B cell (primary cell): Measurements from ENCODE around the gene FAM83G.

ENCODE experiments used
- EZH2 ChIP-seq: IDR thresholded peaks from 2 replicates; pipeline ENCODE4 v1.6.1; 2012; ENCODE audit warnings: borderline replicate concordance, low read depth, mild to moderate bottlenecking, moderate library complexity, low read length; ENCODE audit not compliant: insufficient read depth, poor library complexity, severe bottlenecking
- TF ChIP-seq, protein P1 (sequence below): fragments of 200-600 bp; IDR thresholded peaks from one replicate; pipeline ENCODE4 v1.8.0; 2022; ENCODE audit warnings: antibody characterized with exemption, mild to moderate bottlenecking

DNA sequence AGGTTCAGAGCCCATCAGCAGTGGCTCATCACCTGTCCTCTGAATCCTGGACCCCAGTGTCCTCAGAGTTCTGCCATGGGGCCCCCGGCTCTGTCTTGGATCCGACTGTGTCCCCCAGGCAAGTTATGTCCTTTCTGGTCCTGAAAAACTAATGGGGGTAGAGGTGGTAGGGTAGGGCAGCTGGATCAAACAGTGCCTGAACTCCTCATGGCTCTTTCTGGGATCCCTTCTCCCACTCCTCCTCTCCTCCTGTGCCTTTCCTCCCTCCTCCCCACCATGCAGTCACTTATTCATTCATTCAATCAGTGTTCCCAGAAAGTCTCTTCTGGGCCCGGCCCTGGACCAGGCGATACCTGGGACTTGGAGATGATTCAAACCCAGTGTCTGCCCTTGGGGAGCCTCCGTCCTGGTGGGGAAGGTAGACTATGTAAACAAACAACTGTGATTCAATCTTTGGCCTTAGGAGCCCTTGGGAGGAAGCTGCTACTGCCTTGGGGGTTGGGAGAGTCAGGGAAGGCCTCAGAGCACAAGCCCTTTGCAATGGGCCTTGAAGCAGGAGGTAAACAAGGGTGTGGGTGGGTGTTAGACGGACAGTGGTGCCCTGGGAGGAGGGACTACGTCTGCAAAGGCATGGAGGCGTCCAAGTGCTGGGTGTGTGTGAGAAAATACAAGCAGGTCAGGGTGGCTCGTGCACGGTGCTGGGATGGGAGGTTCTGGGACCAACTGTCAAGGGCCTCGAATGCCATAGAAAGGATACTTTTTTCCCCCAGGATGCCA, 6.4 kb upstream of the FAM83G start:
- TF ChIP-seq, protein P1, sequence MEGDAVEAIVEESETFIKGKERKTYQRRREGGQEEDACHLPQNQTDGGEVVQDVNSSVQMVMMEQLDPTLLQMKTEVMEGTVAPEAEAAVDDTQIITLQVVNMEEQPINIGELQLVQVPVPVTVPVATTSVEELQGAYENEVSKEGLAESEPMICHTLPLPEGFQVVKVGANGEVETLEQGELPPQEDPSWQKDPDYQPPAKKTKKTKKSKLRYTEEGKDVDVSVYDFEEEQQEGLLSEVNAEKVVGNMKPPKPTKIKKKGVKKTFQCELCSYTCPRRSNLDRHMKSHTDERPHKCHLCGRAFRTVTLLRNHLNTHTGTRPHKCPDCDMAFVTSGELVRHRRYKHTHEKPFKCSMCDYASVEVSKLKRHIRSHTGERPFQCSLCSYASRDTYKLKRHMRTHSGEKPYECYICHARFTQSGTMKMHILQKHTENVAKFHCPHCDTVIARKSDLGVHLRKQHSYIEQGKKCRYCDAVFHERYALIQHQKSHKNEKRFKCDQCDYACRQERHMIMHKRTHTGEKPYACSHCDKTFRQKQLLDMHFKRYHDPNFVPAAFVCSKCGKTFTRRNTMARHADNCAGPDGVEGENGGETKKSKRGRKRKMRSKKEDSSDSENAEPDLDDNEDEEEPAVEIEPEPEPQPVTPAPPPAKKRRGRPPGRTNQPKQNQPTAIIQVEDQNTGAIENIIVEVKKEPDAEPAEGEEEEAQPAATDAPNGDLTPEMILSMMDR: no peak
- TF ChIP-seq EZH2: no peak
